ENCODE measurements around the gene ZNF225.
A peak's percentile ranks its signal among the peaks of the same experiment; 100 is the strongest.
"Not testable (repeated sequence)": the region's sequence is repeated elsewhere in the genome, so short reads cannot be mapped to it uniquely, and the experiment has no call there.

ZNF225 gene

DNA sequence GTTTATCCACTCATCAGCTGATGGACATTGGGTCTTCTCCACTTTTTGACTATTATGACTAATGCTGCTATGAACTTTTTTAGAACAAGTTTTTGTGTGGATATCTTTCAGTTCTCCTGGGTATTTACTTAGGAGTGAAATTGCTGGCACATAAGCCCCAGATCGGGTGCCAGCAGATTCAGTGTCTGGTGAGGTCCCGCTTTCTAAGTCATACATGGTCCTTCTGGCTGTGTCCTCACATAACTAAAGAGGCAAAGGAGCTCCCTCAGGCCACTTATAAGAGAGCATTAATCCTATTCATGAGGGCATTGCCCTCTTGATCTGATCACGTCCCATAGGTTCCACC is 51.1 kb downstream of the ZNF225 start:
- no peak for DNase-seq

DNA sequence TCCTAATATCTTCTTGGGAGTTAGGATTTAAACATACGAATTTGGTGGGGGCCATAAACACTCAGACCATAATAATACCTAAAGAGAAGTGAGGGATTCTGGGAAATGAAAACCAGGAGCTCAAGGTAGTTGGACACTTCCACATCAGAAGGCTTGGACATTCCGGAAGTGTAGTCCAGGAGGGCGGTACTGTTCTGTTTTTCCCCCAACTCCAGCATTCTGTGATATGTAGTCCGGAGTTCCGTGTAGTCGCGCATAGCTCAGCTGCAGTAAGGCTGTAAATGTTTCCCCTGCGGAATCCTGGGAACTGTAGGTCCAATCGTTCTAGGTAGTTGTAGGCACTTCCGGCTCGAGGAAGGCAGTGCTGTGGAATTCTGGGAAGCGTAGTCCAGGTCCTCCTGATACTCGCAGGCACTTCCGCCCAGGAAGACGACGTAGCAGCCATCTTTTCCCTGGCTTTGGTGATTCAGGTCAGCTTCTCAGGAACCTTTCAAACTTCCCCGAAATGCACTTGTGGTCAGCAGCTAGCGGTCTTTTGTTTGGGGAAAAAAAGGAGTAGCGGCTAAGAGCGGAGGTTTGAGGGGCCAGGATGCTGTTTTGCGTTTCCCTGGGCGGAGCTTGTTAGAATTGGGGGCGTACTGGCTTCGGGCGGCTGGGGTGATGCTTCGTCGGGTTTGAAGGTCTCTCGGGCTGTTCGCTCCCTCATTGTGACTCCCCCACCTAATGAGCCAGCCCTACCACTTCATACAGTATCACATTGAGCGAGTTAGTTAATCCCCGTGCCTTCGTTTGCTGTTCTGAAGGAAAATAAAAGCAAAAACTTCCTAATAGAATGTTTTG is 51.7 kb downstream of the ZNF225 start, which contains the start of gene ZNF226:
Gene ZNF226, plus strand, starts transcription at position 428 of the 840 bp plus-strand sequence. CDS start 4,981 bp downstream, outside the sequence.
- peak; percentile 99 for DNase-seq

DNA sequence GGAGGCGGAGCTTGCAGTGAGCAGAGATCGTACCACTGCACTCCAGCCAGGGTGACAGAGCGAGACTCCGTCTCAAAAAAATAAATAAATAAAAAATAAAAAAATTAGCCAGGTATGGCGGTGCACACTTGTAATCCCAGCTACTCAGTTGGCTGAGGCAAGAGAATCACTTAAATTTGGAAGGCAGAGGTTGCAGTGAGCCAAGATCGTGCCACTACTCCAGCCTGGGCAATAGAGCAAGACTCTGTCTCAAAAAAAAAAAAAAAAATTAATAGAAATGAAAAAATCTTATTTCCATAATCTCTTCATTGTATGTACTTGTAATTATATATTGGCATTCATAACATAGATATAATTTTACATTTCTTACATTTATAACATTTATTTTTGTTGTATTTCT is 57.5 kb downstream of the ZNF225 start:
- DNase-seq: not testable (repeated sequence)

DNA sequence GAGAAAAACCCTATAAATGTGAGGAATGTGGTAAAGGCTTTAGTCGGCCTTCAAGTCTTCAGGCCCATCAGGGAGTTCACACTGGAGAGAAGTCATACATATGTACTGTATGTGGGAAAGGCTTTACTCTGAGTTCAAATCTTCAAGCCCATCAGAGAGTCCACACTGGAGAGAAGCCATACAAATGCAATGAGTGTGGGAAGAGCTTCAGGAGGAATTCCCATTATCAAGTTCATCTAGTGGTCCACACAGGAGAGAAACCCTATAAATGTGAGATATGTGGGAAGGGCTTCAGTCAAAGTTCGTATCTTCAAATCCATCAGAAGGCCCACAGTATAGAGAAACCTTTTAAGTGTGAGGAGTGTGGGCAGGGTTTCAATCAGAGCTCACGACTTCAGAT is 63.4 kb downstream of the ZNF225 start:
- DNase-seq: no peak

DNA sequence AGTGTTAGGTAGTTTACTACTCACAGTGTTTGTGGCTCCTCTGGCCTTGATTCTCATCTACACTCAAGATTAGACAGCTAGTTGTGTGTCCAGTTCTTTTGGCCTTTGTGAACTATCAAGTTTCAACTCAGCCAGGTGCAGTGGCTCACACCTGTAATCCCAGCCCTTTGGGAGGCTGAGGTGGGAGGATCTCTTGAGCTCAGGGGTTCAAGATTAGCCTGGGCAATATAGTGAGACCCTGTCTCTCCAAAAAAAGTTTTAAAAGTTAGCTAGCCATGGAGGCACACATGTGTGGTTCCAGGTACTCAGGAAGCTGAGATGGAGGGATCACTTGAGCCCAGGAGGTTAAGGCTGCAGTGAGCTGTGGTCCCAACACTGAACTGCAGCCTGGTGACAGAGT is 67.8 kb downstream of the ZNF225 start:
- DNase-seq: no peak

DNA sequence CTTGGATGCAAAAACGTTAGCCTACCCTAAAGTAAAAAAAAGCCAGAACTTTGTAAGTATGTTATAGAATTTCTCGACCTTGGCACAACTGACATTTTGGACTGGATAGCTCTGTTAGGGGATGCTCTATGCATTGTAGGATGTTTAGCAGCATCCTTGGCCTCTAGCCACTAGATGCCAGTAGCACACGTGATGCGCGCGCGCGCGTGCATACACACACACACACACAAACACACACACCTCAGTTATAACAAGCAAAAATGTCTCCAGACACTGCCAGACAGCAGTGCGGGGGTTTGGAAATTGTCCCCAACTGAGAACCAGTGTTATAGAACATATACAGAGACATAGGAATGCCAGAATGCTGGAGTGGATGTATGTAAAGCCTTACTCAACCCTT is 68.9 kb downstream of the ZNF225 start:
- no peak for DNase-seq
